Stimulated activated naive CD4-positive, alpha-beta T cell treated with Interleukin-2 at 50 U/mL for 16 hours (primary cell): Measurements from ENCODE around the gene TRPM8.
"Not testable (repeated sequence)": the region's sequence is repeated elsewhere in the genome, so short reads cannot be mapped to it uniquely, and the experiment has no call there.

Experiments
- DNase-seq: peaks from one replicate; lab custom pipeline; 2025; lab: John Stamatoyannopoulos, UW

The TRPM8 gene

DNA sequence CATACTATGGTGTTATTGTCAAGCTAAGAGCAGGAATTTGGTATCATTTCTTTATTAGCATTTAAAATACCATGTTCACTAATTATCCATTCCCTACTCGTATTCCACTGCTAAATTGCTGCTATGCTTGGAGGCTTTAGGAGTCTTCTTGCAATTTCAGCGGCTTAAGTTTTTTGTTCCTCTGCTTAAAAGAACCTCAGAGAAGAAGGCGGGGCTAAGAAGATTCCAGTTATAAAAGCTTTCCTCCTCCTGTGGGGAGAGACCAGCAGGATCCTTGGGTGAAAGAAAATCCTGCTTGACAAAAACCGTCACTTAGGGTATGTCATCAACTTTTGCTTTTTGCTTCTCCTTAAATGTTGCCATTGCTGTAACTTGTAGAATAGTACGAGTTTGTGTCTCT is at the start of gene TRPM8:
Gene TRPM8, plus strand, starts transcription at position 258 of the 400 bp plus-strand sequence. CDS start 9,165 bp downstream, outside the sequence.
- DNase-seq = no peak

DNA sequence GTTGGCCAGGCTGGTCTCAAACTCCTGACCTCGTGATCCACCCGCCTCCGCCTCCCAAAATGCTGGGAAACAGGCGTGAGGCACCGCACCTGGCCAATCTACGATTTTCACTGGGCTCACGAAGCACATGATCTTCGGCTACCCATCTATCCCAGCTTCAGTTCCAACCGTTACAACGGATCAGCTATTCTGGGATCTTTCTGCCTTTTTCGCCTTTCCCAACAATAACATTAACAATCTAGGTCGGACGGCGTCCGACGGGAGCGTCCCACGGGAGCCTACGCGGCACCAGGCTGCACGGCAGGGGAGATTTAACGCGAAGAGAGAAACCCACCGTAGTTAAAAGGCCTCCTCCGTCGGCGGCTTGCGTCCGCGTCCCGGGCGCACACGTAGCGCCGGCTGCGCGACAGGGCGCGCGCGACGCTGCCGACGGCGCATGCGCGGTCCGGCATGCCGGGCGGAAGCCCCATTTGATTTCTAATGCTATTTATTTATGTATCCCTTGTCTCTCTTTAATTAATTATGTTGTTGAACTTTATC is 49.1 kb upstream of the TRPM8 start, which contains the start of gene MSL3B:
Gene MSL3B, minus strand, starts transcription at position 394 of the 540 bp plus-strand sequence.
- peak; percentile 24 for DNase-seq

DNA sequence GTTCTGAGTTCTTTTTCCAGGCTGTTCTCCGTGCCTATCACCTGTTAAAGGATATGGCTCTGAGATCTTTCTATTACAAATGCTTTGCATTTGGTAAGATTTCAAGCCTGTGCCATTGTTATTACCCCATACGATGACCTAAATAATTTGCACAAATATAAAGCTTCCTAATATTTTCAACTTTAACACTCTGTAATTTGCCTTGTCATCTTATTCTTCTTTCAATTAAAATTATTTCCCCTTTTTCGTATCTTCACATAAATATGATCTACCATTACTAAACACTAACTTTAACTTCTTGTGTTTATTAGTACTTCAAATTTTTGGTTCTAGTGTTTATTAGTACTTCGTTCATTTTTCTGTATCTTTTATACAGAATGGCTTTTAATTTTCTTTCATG is 45.7 kb upstream of the TRPM8 start:
- DNase-seq = no peak

DNA sequence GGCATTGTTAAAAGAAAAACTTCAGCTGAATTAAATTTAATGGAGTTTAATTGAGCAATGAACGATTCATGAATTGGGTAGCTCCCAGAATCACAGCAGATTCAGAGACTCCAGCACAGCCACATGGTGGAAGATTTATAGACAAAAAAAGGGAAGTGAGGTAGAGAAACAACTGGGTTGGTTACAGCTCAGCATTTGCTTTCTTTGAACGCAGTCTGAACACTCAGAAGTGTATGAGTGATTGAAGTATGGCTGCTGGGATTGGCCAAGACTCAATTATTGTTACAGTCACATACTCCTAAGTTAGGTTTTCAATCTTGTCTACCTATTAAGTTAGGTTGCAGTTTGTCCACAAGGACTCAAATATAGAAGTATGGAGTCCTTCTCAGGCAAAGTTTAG is 45.0 kb upstream of the TRPM8 start:
- DNase-seq = not testable (repeated sequence)

DNA sequence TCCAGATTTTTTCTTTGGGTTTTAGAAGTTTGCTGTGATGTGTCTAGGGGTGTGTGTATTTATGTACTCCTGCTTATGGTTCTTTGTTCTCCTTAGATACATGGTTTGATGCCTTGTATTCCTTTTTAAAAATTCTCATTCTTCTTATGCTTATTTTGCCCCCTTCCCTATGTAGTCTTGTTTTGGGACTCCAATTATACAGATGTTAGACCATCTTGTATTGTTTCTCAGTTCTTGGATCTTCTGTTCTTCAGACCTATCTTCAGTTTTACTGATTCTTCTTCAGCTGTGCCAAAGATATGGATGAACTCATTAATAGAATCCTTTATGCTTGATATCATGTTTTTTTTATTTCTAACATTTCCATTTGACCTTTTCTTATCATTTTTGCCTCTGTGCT is 34.8 kb upstream of the TRPM8 start:
- no peak for DNase-seq

DNA sequence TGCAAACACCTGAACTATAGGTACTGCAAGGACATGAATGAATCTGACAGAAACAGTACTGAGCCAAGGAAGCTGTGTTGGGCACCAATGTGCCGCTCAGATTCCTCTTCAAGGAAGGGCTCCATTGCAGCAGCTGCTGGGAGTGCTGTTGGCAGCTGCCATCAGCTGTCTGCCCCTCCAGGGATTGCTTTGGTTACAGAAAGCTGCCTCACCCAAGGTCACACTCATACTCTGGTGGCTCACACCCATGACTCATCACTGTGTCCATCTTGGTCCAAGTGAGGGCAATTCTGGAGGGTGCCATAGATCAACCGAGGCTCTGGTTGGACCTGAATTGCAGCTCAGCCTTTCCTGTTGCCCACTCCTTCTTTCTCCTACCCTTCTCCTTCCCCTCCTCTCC is 24.4 kb upstream of the TRPM8 start:
- no peak for DNase-seq

DNA sequence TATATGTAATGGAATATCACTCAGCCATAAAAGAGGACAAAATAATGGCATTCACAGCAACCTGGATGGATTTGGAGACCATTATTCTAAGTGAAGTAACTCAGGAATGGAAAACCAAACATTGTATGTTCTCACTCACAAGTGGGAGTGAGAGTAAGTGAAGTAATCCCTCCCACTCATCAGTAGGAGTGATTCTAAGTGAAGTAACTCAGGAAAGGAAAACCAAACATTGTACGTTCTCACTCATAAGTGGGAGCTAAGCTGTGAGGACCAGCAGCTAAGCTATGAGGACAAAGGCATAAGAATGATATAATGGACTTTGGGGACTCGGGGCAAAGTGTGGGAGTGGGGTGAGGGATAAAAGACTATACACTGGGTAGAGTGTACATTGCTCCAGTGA is 20.9 kb upstream of the TRPM8 start:
- not testable (repeated sequence) for DNase-seq

DNA sequence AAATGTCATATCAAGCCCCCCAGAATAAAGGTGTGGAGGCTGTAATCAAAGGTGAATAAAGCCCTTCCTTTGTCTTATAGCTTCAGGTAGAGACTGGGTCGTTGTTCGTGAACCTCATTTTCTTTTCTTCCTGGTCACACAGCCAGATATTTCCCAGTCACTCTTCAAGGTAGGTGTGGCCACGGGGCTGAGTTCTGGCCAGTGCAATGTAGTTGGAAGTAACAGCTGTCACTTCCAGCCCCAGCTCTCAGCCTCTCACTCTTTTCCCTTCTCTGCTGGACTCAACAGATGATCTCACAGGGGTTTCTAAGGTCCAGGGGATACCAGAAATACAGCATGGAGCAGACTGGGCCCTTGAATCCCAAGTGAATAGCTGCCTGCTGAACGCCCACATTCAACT is 15.8 kb upstream of the TRPM8 start:
- DNase-seq = no peak

DNA sequence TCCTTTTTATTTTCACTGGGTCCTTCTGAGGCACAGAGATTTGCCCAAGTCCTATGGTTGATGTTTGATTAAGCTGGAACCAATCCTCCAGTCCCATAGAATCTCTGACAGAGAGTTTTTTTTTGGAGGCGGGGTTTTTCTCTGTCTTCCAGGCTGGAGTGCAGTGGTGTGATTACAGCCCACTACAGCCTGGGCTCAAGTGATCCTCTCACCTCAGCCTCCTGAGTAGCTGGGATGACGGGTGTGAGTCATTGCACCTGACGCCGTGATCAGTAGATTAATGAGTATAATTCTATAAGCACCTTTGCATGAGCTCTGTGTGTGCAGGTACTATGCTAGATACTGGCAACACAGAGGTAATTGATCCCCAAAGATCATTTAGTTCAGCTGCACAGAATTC is 15.3 kb upstream of the TRPM8 start:
- DNase-seq = no peak

DNA sequence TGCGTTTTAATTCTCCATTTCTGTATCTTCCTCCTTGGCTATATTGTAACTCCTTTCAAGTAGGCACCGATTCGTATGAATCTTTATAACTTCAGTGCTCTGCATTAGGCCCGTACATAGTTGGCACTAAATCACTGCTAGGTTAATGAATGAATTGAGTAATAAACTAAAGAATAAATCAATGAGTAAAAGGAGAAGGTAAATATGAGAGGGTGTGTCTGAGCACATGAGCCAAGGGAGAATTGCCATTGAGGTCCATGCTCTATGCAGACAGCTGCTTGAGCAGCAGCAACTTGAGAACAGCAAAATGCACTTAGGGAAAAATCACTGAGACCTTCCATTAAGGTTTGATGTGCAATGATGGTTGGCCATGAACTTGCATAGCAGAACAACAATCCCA is 11.2 kb upstream of the TRPM8 start:
- no peak for DNase-seq

DNA sequence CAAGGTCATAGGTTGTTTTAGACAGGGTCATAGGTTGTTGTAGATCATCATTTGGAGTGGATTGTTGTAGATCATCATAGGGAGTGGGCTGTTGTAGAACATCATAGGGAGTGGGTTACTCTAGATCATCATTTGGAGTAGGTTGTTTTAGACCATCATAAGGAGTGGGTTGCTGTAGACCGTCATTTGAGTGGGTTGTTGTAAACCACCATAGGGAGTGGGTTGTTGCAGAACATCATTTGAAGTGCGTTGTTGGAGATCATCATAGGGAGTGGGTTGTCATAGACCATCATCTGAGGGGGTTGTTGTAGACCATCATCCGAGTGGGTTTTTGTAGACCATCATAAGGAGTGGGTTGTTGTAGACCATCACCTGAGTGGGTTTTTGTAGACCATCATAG is 9.5 kb upstream of the TRPM8 start:
- DNase-seq = no peak

DNA sequence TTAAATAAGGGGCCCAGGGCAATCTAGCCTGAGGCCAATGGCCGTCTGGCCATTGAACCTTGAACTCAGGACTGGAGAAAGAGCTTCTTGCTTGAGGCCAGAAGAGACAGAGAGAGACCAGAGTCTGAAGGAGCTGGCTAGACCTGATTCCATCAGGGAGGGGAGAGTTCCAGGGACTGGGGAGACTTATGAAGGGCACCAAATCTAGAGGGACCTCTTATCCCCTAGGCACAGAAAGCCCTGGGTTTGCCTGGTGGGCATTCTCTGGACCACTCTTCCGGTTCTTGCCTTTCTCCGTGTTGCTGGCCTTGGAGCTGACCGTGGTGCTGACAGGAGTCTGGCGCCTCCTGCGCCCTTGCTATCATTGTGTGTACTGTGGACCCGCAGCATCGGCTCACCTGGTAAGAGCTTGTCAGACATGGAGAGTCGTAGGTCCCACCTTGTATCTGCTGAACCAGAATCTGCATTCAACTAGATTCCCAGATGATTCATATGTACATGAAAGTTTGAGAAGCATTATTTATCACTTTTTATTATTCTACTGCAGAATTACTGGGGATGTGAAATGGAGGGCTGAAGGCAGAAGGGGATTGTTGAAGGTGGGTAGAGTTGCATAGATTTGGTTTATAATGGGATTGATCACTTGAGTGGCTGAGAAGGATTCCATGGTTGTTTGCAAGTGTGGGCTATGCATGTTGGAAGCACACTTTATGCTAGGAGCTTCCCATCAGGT is 4.3 kb upstream of the TRPM8 start:
- no peak for DNase-seq

DNA sequence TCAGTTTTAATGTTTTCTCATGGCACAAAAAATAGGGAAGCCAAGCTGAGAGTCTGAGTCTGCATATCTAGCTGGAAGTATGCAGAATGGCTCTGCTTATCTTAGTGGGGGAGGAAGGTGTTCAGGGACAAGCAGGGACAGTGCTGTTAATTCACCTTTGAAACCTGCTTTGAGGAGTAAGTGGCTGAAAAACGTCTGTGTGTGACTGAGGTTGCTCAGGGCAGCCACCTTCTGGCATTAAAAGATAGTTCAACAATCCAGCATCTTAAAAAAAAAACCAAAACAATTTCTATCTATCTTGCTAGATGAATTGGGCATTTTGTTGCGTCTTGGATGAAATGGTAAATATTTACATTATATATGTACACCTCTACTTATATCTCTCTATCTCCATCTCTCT is 2.0 kb upstream of the TRPM8 start:
- no peak for DNase-seq

DNA sequence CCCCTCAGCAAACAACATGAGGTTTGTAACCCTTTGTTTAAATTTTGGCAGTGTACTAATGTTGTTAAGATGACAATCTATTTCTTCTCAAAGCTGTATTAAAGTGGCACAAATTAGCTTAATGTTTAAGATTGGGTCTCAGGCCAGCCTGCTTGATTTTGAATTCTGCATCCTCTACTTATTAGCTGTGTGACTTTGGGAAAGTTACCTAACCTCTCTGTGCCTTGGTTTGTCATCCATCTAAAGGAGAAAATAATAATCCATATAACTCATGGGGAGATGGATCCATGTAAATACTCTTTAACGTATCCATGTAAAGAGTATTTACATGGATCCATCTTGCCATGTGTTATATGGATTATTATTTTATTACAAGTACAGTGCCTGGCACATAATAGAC is 2.1 kb downstream of the TRPM8 start:
- no peak for DNase-seq

DNA sequence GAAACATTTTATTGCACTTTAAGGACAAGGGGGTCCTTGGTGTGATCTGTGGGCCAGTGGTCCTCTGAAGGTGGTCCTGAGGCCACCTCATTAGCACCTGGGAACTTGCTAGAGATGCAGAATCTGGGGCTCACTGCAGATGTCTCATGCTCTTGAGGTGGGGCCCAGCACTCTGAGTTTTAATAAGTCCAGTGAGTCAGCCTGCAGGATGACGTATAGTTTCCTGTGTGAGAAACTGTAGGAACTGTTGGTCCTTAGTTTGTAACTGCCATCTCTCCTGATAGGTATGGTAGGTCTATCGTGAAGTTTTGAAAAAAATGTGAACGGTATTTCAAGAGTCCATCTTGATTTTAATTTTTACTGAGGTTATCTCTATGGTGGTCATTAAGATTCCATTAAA is 2.8 kb downstream of the TRPM8 start:
- no peak for DNase-seq

DNA sequence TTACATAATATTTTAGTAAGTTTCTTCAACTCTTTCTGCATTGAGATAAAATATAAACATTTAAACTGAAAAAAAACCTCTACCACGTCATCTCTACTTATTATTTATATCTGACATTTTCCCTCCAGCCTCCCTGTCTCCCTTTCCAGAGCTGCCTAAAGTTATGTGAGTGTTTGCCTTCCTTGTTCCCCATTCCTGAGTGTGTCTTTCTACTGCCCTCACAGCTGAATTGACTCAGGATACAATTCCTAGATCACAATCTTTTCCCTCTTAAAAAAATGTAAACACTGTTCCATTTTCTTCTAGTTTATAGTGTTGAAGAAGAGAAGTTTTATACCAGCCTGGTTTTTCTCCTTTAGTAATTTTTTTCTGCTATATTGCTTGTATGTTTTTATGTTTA is 5.3 kb downstream of the TRPM8 start:
- no peak for DNase-seq

DNA sequence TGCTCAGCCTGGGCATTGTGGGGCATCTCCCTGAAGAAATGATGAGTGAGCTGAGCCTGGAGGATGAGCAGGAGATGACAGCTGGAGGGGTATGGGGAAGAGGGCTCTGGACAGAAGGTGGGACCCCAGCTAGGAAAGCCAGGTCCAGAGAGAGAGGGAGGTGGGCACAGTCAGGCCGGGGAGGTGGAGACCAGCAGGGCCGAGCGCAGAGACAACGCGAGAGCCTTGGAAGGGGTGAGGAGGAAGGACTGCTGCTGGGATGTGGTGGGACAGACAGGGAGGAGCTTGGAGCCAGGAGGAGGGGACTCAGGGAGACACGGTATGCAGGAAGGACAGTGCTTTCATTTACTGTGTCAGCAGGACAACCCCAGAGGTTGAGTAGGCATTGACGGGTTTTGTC is 8.2 kb downstream of the TRPM8 start:
- no peak for DNase-seq

DNA sequence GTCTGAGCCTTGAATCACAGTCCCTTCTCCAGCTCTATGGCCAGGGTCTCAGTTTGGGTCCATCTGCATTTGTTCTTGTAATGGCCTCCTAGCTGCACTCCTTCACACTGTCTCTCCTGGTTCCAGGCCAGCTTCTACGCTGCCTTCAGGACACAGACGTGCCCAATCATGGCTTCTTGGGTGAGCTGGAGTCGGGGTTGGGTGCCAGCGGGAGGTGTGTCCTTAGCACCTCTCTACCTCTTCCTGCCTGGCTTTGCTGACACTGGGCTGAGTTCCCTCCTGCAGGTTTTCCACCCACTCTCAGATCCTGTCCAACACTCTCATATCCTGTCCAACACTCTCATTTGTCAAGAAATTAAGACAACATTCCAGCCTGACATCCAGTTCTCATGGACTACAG is 9.6 kb downstream of the TRPM8 start:
- no peak for DNase-seq

DNA sequence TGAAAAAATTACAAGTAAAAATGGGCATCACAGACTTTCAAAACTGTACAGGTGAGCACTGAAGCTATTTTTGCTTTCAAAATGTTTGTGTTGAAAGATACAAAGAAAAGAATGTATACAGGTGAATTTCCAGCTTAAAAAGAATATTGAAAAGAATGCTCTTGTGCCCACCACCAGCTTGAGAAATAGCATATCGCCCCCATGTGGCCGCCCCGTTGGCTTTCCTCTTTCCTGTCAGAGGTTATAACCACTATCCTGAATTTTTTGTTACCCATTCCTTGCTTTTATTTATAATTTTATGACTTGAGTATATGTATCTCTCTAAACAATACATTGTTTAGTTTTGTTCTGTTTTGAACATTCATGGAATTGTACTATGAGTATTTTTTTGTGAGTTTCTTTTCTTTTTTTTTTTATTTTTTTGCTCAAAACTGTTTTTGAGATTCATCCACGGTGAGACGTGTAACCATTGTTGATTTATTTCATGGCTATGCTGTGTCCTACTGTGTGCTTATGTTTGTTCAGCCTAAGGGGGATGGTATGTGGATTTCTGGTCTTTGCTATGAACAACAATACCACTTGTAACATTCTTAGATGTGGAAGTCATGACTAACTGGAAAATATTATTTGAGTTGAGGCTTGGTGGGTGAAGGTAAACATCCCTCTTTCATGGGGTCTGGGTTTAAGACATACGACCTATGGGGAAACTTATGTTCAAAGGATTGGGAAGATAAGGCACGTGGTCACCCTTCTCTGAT is 11.6 kb downstream of the TRPM8 start:
- DNase-seq = no peak

DNA sequence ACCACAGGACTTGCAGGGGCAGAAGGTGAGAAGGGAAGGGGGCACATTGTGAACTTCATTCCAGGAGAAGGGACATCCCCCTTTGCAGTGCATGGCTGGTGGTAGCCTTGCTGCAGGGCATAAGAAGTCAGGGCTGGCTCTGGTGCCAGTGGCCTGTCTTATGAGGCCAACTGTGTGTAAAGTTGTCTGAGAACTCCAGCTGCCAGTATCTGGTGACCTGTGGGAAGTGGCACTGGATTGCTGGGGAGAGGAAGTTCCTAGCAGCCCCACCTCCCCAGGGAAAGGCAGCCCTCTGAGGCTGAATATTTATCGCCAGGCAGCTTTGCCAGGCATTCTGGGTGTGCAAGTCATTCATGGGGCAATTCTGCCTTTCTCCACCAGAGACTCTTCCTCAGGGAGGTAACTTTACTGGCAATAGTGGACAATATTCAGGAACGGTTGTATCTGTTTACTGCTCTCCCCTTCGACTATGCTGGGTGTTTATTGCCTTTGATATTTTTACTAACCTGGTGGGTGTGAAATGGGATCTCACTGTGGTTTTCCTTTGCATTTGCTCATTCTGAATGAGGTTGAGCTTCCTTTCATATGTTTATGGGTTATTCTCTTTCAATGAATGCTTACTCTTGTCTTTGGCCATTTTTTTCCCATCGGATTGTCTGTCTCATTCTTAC is 12.3 kb downstream of the TRPM8 start:
- no peak for DNase-seq

DNA sequence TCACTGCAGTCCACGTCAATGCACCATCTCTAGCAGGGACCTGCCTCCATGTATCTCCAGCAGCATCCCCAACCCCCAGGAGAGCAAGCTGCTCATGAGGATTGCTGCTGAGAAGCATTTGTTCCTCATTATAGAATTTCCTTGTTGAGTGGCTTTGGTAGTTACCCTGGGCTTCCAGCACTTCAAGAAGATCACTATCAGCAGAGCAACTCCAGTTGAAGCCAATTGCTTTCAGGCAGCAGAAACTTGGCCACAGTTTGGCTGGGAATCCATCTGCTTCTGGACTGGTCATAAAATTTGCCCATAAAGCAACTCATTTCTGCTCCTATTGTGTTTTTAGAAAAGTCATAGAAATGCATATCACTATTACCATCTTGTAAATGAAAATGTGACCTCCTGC is 17.4 kb downstream of the TRPM8 start:
- no peak for DNase-seq

DNA sequence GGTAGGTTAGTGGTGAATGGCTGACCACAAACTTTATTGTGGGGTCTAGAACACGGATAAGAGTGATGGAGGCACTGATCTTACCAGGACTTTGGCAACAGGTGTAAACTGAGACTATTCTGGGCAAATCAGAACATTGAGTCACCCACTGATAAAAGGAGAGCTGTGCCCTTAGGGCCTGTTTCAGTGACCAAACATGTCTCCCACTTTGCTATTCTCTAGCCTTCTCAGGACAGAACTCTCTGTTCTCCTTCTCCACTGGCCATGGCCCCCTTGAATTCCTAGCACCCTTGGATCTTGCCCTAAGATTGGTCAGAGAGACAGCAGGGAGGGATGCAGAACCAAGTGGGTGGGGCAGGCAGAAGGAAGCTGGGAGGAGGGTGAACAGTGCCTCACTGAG is 18.3 kb downstream of the TRPM8 start:
- DNase-seq = no peak

DNA sequence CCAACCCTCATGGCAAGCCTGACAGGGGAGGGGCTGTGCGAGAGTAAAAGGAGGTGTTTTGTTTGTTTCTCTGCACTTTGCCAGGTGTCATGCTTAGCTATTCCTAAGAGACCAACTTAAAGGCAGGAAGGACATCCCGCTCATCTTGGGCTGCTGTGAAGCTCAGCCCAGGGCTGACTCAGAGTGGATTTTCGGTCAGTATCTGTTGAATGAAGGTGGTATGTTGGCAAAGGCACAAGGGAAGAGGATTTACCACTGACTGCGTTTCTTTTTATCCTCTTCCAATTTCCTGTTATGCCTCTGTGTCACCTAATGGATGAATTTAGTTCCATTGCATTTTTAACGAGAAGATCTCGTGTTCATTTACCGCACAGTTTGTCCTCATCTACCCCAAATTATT is 18.9 kb downstream of the TRPM8 start:
- no peak for DNase-seq
